Endodermal cell (in vitro differentiated cells): ENCODE measurements around the gene APMAP. TPM values are rescaled to one million over a fixed set of nuclear protein-coding genes. Genes with fewer than 3 reads are reported as not detected.
A peak's percentile ranks its signal among the peaks of the same experiment; 100 is the strongest.
"Not testable (repeated sequence)": the region's sequence is repeated elsewhere in the genome, so short reads cannot be mapped to it uniquely, and the experiment has no call there.

Experiments
- DNase-seq: peaks from one replicate; pipeline ENCODE4 v3.0.0-alpha.2; 2017
- H3K27ac ChIP-seq: 2 replicates; pipeline ENCODE4 v1.5.1; 2013; ENCODE audit warnings: mild to moderate bottlenecking, low read depth, low read length, moderate library complexity
- H3K27me3 ChIP-seq: 2 replicates; pipeline ENCODE4 v1.6.1; 2013; ENCODE audit warnings: mild to moderate bottlenecking, low read length, moderate library complexity; ENCODE audit not compliant: insufficient read depth, control insufficient read depth, poor library complexity, severe bottlenecking
- H3K36me3 ChIP-seq: 2 replicates; pipeline ENCODE4 v1.7.0; 2013; ENCODE audit warnings: mild to moderate bottlenecking, low read length, moderate library complexity; ENCODE audit not compliant: control insufficient read depth, insufficient read depth
- H3K4me1 ChIP-seq: one replicate; pipeline ENCODE4 v1.7.0; 2013; ENCODE audit warnings: low read length; ENCODE audit not compliant: control insufficient read depth, insufficient read depth
- H3K4me3 ChIP-seq: 2 replicates; pipeline ENCODE4 v1.5.1; 2013; ENCODE audit warnings: mild to moderate bottlenecking, low read length, moderate library complexity
- H3K9ac ChIP-seq: 2 replicates; pipeline ENCODE4 v1.6.1; 2013; ENCODE audit warnings: mild to moderate bottlenecking, low read length, moderate library complexity; ENCODE audit not compliant: poor library complexity, severe bottlenecking; ENCODE audit errors: extremely low read depth
- H3K9me3 ChIP-seq: 2 replicates; pipeline ENCODE4 v1.6.1; 2013; ENCODE audit warnings: mild to moderate bottlenecking, low read length, moderate library complexity; ENCODE audit not compliant: control insufficient read depth
- H3K27ac Mint-ChIP-seq: 2 replicates; pipeline ENCODE4 v1.8.0; 2020; ENCODE audit warnings: mixed read lengths
- H3K27me3 Mint-ChIP-seq: 2 replicates; pipeline ENCODE4 v1.8.0; 2021; ENCODE audit warnings: mild to moderate bottlenecking, mixed read lengths; ENCODE audit not compliant: insufficient read depth
- H3K36me3 Mint-ChIP-seq: 2 replicates; pipeline ENCODE4 v1.8.0; 2020; ENCODE audit warnings: low read depth, mixed read lengths
- H3K4me1 Mint-ChIP-seq: 2 replicates; pipeline ENCODE4 v1.8.0; 2020; ENCODE audit warnings: mixed read lengths
- H3K4me3 Mint-ChIP-seq: 2 replicates; pipeline ENCODE4 v1.8.0; 2020; ENCODE audit warnings: mild to moderate bottlenecking, moderate library complexity, mixed read lengths
- H3K9me3 Mint-ChIP-seq: 2 replicates; pipeline ENCODE4 v1.8.0; 2020; ENCODE audit warnings: mild to moderate bottlenecking, mixed read lengths
- CTCF ChIP-seq: fragments of 200-600 bp; sonication (generic); conservative IDR thresholded peaks from 2 replicates; pipeline ENCODE4 v1.5.0; 2021; ENCODE audit warnings: antibody characterized with exemption, mild to moderate bottlenecking
- WGBS, 2 experiments: methylation state at CpG; one replicate each; pipeline versions ENCODE4 v1.1.5 to v1.1.7; 2013; ENCODE audit warnings: missing lambda C conversion rate in 2 of 2, mixed read lengths in 1 of 2; ENCODE audit not compliant: insufficient coverage in 1 of 2, insufficient read length in 1 of 2; 5-methylcytosine and 5-hydroxymethylcytosine counted together
- total RNA-seq, 2 donors: library from RNA; stranded (reverse); fragmentation: NEBNext Ultra II Directional in 1 of 2; extraction: Animal tissue kit (Norgen Biotek cat#: 25700) in 1 of 2; gene quantifications; 2 replicates in 1 of 2; 3 replicates in 1 of 2; pipeline ENCODE4 v1.2.1, GENCODE V29; 2021

The APMAP gene
- total RNA-seq, 2 donors from 2014 or later = 60.2 to 65.6 TPM

GRCh38 chr20:24930724-24931688 is 61.5 kb downstream of the APMAP start:
- H3K27me3 Mint-ChIP-seq, DNase-seq, H3K4me3 ChIP-seq, H3K36me3 Mint-ChIP-seq, H3K27me3 ChIP-seq, H3K36me3 ChIP-seq, H3K9ac ChIP-seq, H3K9me3 ChIP-seq, H3K4me1 ChIP-seq, H3K4me3 Mint-ChIP-seq, H3K27ac ChIP-seq: not testable (repeated sequence)
- H3K4me1 Mint-ChIP-seq = peaks cover 15% of the 10 kb centered on the region
- peak; percentile 76 for TF ChIP-seq CTCF
- peaks cover 14% of the 10 kb centered on the region for H3K9me3 Mint-ChIP-seq
- 73 to 81% methylated on average over 11 to 15 of the region's 15 CpGs for WGBS, 2 experiments
- H3K27ac Mint-ChIP-seq = peak overlapping the region; percentile 66

- H3K4me1 ChIP-seq, H3K27ac ChIP-seq, H3K36me3 ChIP-seq, H3K9ac ChIP-seq, H3K27me3 ChIP-seq, H3K4me3 ChIP-seq, DNase-seq, H3K4me3 Mint-ChIP-seq, H3K9me3 ChIP-seq, H3K27me3 Mint-ChIP-seq, H3K36me3 Mint-ChIP-seq: not testable (repeated sequence)
- H3K27ac Mint-ChIP-seq = peak overlapping the region; percentile 66
- 88 to 92% methylated on average over 11 to 13 of the region's 13 CpGs for WGBS, 2 experiments
- H3K9me3 Mint-ChIP-seq = peaks cover 11% of the 10 kb centered on the region
- peaks cover 15% of the 10 kb centered on the region for H3K4me1 Mint-ChIP-seq
These were observed 62.5 kb downstream of the APMAP start for GRCh38 chr20:24929867-24930723.

DNA sequence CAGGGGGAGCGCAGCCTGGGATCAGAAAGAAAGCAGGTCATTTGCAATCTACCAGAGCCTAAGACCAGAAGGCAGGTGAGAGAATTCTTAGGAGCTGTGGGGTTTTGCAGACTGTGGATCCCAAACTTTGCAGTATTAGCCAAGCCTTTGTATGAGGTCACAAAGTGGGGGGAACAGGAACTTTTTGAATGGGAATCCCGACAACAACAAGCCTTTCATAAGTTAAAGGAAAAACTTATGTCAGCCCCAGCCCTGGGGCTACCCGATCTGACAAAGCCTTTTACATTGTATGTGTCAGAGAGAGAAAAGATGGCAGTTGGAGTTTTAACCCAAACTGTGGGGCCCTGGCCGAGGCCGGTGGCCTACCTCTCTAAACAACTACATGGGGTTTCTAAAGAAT is 63.3 kb downstream of the APMAP start:
- 97 to 100% methylated on average over 3 to 5 of the region's 5 CpGs for WGBS, 2 experiments
- H3K27me3 Mint-ChIP-seq, H3K9ac ChIP-seq, H3K4me3 Mint-ChIP-seq, H3K36me3 Mint-ChIP-seq, H3K4me1 ChIP-seq, DNase-seq, H3K27me3 ChIP-seq, H3K36me3 ChIP-seq, H3K4me3 ChIP-seq, H3K27ac ChIP-seq, H3K9me3 ChIP-seq, H3K27ac Mint-ChIP-seq: not testable (repeated sequence)
- peaks cover 13% of the 10 kb centered on the region for H3K9me3 Mint-ChIP-seq
- H3K4me1 Mint-ChIP-seq = peaks cover 15% of the 10 kb centered on the region

- not testable (repeated sequence) for H3K27me3 ChIP-seq, H3K4me1 Mint-ChIP-seq, H3K4me1 ChIP-seq, H3K27ac Mint-ChIP-seq, H3K27ac ChIP-seq, H3K4me3 Mint-ChIP-seq, H3K36me3 ChIP-seq, H3K36me3 Mint-ChIP-seq, H3K9ac ChIP-seq, H3K9me3 ChIP-seq, H3K4me3 ChIP-seq
- peaks cover 24% of the 10 kb centered on the region for H3K9me3 Mint-ChIP-seq
- peaks cover 10% of the 10 kb centered on the region for H3K27me3 Mint-ChIP-seq
- 94% methylated on average over 1 of the region's 3 CpGs; no CpG with 5 or more reads in 1 of the 2 experiments for WGBS, 2 experiments
- DNase-seq = peak; percentile 3
These were observed 71.8 kb downstream of the APMAP start for GRCh38 chr20:24920706-24921105.

- H3K36me3 ChIP-seq, H3K4me3 ChIP-seq, H3K27ac Mint-ChIP-seq, H3K27ac ChIP-seq, H3K4me1 ChIP-seq, H3K4me1 Mint-ChIP-seq, H3K4me3 Mint-ChIP-seq, H3K27me3 ChIP-seq, DNase-seq, H3K9ac ChIP-seq, H3K9me3 ChIP-seq, H3K36me3 Mint-ChIP-seq: not testable (repeated sequence)
- Mint-ChIP-seq H3K27me3 (peaks cover 10% of the 10 kb centered on the region), H3K9me3 (peaks cover 19% of the 10 kb centered on the region)
- 88 to 95% methylated on average over 8 to 15 of the region's 15 CpGs for WGBS, 2 experiments
These were observed 72.9 kb downstream of the APMAP start for GRCh38 chr20:24919665-24920064.
